Tibial nerve (tissue), 4 donors: Measurements from ENCODE around the gene SLC6A4. TPM values are rescaled to one million over a fixed set of nuclear protein-coding genes. Genes with fewer than 3 reads are reported as not detected.

Experiments used
- DNase-seq, 2 donors: peaks; one replicate each; pipeline ENCODE4 v3.0.0-alpha.2; 2019; ENCODE audit warnings: low spot score in 2 of 2
- H3K27ac ChIP-seq, 4 donors: fragments of 200-600 bp; sonication (generic) in 3 of 4; one replicate each; pipeline ENCODE4 v1.5.1; 2017 to 2019; ENCODE audit warnings: mild to moderate bottlenecking in 1 of 4
- H3K27me3 ChIP-seq, 2 donors: fragments of 200-600 bp; sonication (generic) in 1 of 2; one replicate each; pipeline versions ENCODE4 v1.5.1 to v1.6.0; 2017 to 2019
- H3K36me3 ChIP-seq, 3 donors: fragments of 200-600 bp; sonication (generic); one replicate each; pipeline ENCODE4 v1.5.1; 2018 to 2019
- H3K4me1 ChIP-seq, 4 donors: fragments of 200-600 bp; sonication (generic) in 3 of 4; one replicate each; pipeline ENCODE4 v1.5.1; 2017 to 2019
- H3K4me3 ChIP-seq, 4 donors: fragments of 200-600 bp; sonication (generic) in 3 of 4; one replicate each; pipeline ENCODE4 v1.5.1; 2017 to 2019; ENCODE audit warnings: mild to moderate bottlenecking in 1 of 4, moderate library complexity in 1 of 4
- H3K9me3 ChIP-seq, 4 donors: fragments of 200-600 bp; sonication (generic) in 3 of 4; one replicate each; pipeline ENCODE4 v1.5.1; 2017 to 2019
- CTCF ChIP-seq, 5 experiments: fragments of 200-600 bp in 3 of 5; fragments of 450-650 bp in 2 of 5; sonication (generic) in 3 of 5; IDR thresholded peaks; one replicate each; pipeline ENCODE4 v1.5.1; 2016 to 2019; ENCODE audit warnings: antibody characterized with exemption in 5 of 5, mild to moderate bottlenecking in 3 of 5, moderate library complexity in 2 of 5
- EP300 ChIP-seq, 2 donors: sonication (generic); formaldehyde crosslinking; IDR thresholded peaks; one replicate each; pipeline ENCODE4 v1.6.1; 2017; ENCODE audit warnings: antibody characterized with exemption in 2 of 2, mild to moderate bottlenecking in 1 of 2
- POLR2A ChIP-seq, 2 donors: fragments of 450-650 bp; IDR thresholded peaks; one replicate each; pipeline ENCODE4 v1.6.1; 2017; ENCODE audit warnings: antibody characterized with exemption in 2 of 2, mild to moderate bottlenecking in 2 of 2, moderate library complexity in 2 of 2
- WGBS, 2 donors: methylation state at CpG; one replicate each; pipeline ENCODE4 v1.1.5; 2018; 5-methylcytosine and 5-hydroxymethylcytosine counted together
- total RNA-seq, 4 donors: library from RNA; depleted of rRNA; stranded (reverse); fragments of >200 nt; gene quantifications; one replicate each; pipeline ENCODE4 v1.1.0, GENCODE V29; 2016

The SLC6A4 gene
- total RNA-seq, 4 donors from 2014 or later: under 0.01 to 4.0 (median 2.5) TPM

GRCh38 chr17:30236766-30237165 lies 1.3 kb upstream of the SLC6A4 start:
- Histone ChIP-seq H3K9me3 (no peaks in the 10 kb centered on the region), H3K4me1 (peaks cover 0 to 41% (median 28%) of the 10 kb centered on the region in 4 donors), H3K36me3 (no peaks in the 10 kb centered on the region), H3K27ac (no peak overlapping the region), H3K4me3 (peak overlapping the region in 2 of 4 donors; percentile 15 to 50), H3K27me3 (peaks cover 0 to 56% of the 10 kb centered on the region in 2 donors)
- DNase-seq: peak; percentile 15 to 18
- TF ChIP-seq CTCF (IDR thresholded peaks at IDR 0.05): peak in 3 of 5 experiments; percentile 20 to 32 (median 28)
- TF ChIP-seq POLR2A (IDR thresholded peaks at IDR 0.05): no peak
- TF ChIP-seq EP300 (IDR thresholded peaks at IDR 0.05): no peak
- 4 to 7% methylated on average over 9 to 20 of the region's 20 CpGs for WGBS, 2 donors

- H3K9me3 ChIP-seq: no peaks in the 10 kb centered on the region
- peaks cover 0 to 54% of the 10 kb centered on the region in 2 donors for H3K27me3 ChIP-seq
- H3K4me3 ChIP-seq: peak overlapping the region in 1 of 4 donors; percentile 50
- H3K36me3 ChIP-seq: no peaks in the 10 kb centered on the region
- WGBS, 2 donors: 53 to 61% methylated on average over 10 of the region's 10 CpGs
- peak overlapping the region in 1 of 4 donors; percentile 66 for H3K27ac ChIP-seq
- peaks cover 0 to 41% (median 28%) of the 10 kb centered on the region in 4 donors for H3K4me1 ChIP-seq
- no peak for DNase-seq
- TF ChIP-seq EP300 (IDR thresholded peaks at IDR 0.05) (no peak), CTCF (IDR thresholded peaks at IDR 0.05) (no peak), POLR2A (IDR thresholded peaks at IDR 0.05) (no peak)
Observed at GRCh38 chr17:30236297-30236624, 764 bp upstream of the SLC6A4 start.

- DNase-seq: no peak
- 26 to 42% methylated on average over 12 of the region's 12 CpGs for WGBS, 2 donors
- Histone ChIP-seq H3K9me3 (no peaks in the 10 kb centered on the region), H3K36me3 (no peaks in the 10 kb centered on the region), H3K4me1 (peaks cover 0 to 41% (median 28%) of the 10 kb centered on the region in 4 donors), H3K27me3 (peaks cover 0 to 48% of the 10 kb centered on the region in 2 donors), H3K27ac (peak overlapping the region in 2 of 4 donors; percentile 19 to 66), H3K4me3 (peak overlapping the region in 3 of 4 donors; percentile 23 to 50 (median 35))
- TF ChIP-seq EP300 (IDR thresholded peaks at IDR 0.05) (no peak), POLR2A (IDR thresholded peaks at IDR 0.05) (no peak)
Observed at GRCh38 chr17:30234964-30235363, 533 bp downstream of the SLC6A4 start.

- Histone ChIP-seq H3K36me3 (no peaks in the 10 kb centered on the region), H3K4me3 (no peak overlapping the region), H3K27me3 (peaks cover 0 to 42% of the 10 kb centered on the region in 2 donors), H3K27ac (peak overlapping the region in 1 of 4 donors; percentile 66), H3K4me1 (peaks cover 0 to 41% (median 28%) of the 10 kb centered on the region in 4 donors), H3K9me3 (no peaks in the 10 kb centered on the region)
- 70 to 75% methylated on average over 6 of the region's 6 CpGs for WGBS, 2 donors
- TF ChIP-seq POLR2A (IDR thresholded peaks at IDR 0.05) (no peak), EP300 (IDR thresholded peaks at IDR 0.05) (no peak), CTCF (IDR thresholded peaks at IDR 0.05) (no peak)
- DNase-seq: no peak
Observed at GRCh38 chr17:30234296-30234695, 1.2 kb downstream of the SLC6A4 start.

- H3K27ac ChIP-seq: peak overlapping the region in 2 of 4 donors; percentile 7 to 59
- no peaks in the 10 kb centered on the region for H3K36me3 ChIP-seq
- no peaks in the 10 kb centered on the region for H3K9me3 ChIP-seq
- no peak for DNase-seq
- TF ChIP-seq EP300 (IDR thresholded peaks at IDR 0.05) (no peak), POLR2A (IDR thresholded peaks at IDR 0.05) (no peak), CTCF (IDR thresholded peaks at IDR 0.05) (no peak)
- peaks cover 0 to 32% (median 28%) of the 10 kb centered on the region in 4 donors for H3K4me1 ChIP-seq
- 55 to 59% methylated on average over 8 to 11 of the region's 11 CpGs for WGBS, 2 donors
- H3K4me3 ChIP-seq: no peak overlapping the region
- H3K27me3 ChIP-seq: peaks cover 0 to 29% of the 10 kb centered on the region in 2 donors
Observed at GRCh38 chr17:30232824-30233427, 2.6 kb downstream of the SLC6A4 start.
